ENCODE results near the gene BICD2. TPM values are rescaled to one million over a fixed set of nuclear protein-coding genes. Genes with fewer than 3 reads are reported as not detected.

BICD2 gene
- total and polyA plus RNA-seq, 2 of the 13 experiments (the other 11 are each of a cell fraction or from before 2014, with no cell fraction given) = 5.1 to 17.4 TPM

DNA sequence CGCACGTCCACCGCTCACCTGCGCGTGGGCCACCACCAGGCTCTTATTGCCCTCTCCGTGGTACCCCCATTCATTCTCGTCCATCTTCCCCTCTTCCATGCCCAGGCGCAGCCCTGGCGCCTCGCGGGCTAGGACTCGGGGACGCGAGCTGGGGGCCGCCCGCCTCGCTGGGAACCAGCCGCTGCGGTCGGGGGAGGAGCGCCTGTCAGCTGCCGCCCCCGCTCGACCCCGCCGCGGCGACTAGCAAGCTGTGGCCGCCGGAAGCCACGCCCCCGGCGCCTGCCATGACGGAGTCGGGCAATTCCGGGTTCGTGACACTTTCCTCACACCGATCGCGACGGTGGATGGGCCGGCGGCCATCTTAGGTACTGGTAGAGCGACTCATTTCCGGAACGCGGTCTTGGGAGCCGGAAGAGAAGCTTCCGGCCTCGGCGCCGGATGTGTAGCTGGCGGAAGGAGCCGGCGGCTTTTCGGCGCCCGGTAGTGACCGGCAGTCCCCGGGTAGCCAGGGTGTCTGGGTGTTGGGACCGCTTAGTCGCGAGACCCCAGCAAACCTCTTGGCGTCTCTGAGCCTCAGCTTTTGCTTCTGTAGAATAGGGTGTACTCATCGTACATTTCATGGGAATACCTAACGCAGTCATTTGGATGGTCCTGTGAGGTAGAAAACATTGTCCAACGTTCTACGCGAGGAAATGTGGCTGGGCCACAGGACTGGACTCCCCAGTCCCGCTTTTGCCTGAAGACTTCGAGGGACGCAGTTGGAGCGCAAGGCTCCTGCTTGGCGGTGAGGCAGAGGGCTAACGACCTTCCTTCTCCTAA lies 94.5 kb downstream of the BICD2 start, which contains the start of gene IPPK (continued):
- TF ChIP-seq, protein P1, sequence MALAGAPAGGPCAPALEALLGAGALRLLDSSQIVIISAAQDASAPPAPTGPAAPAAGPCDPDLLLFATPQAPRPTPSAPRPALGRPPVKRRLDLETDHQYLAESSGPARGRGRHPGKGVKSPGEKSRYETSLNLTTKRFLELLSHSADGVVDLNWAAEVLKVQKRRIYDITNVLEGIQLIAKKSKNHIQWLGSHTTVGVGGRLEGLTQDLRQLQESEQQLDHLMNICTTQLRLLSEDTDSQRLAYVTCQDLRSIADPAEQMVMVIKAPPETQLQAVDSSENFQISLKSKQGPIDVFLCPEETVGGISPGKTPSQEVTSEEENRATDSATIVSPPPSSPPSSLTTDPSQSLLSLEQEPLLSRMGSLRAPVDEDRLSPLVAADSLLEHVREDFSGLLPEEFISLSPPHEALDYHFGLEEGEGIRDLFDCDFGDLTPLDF (CRISPR knock-in tag; IDR thresholded peaks at IDR 0.05) = peak; percentile 73; the same call in 1 of the 2 replicates
- TF ChIP-seq SIN3B (IDR thresholded peaks at IDR 0.05; ENCODE audit: low read length) (peak; percentile 72; the same call in 1 of the 2 replicates), ZNF253 (CRISPR knock-in tag; IDR thresholded peaks at IDR 0.05; ENCODE audit: borderline replicate concordance) (no peak), ZHX2 (IDR thresholded peaks at IDR 0.05; ENCODE audit: low read depth) (peak; percentile 99), ZHX2 (CRISPR knock-in tag; IDR thresholded peaks at IDR 0.05; ENCODE audit: borderline replicate concordance) (no peak), RAD51 (IDR thresholded peaks at IDR 0.05; ENCODE audit: borderline replicate concordance) (no peak), ZNF776 (CRISPR knock-in tag; IDR thresholded peaks at IDR 0.05) (no peak; the same call in 1 of the 2 replicates), RFX5 (IDR thresholded peaks at IDR 0.05; ENCODE audit: low read depth, low read length) (peak; percentile 14; the same call in 1 of the 2 replicates), ZNF335 (CRISPR knock-in tag; IDR thresholded peaks at IDR 0.05) (peak; percentile 21; the same call in 1 of the 2 replicates), ZNF883 (CRISPR knock-in tag; IDR thresholded peaks at IDR 0.05; ENCODE audit: not compliant biosample characterization) (peak; percentile 72), NAIF1 (CRISPR knock-in tag; IDR thresholded peaks at IDR 0.05; ENCODE audit: borderline replicate concordance) (0 out of 2 replicates have a peak, but pooled peaks have one; percentile 79), ZNF768 (CRISPR knock-in tag; IDR thresholded peaks at IDR 0.05) (peak; percentile 86), ARHGAP35 (CRISPR knock-in tag; IDR thresholded peaks at IDR 0.05; ENCODE audit: borderline replicate concordance) (no peak), DPF2 (CRISPR knock-in tag; IDR thresholded peaks at IDR 0.05; ENCODE audit: borderline replicate concordance, low read depth) (no peak)
- TF ChIP-seq, protein P2, sequence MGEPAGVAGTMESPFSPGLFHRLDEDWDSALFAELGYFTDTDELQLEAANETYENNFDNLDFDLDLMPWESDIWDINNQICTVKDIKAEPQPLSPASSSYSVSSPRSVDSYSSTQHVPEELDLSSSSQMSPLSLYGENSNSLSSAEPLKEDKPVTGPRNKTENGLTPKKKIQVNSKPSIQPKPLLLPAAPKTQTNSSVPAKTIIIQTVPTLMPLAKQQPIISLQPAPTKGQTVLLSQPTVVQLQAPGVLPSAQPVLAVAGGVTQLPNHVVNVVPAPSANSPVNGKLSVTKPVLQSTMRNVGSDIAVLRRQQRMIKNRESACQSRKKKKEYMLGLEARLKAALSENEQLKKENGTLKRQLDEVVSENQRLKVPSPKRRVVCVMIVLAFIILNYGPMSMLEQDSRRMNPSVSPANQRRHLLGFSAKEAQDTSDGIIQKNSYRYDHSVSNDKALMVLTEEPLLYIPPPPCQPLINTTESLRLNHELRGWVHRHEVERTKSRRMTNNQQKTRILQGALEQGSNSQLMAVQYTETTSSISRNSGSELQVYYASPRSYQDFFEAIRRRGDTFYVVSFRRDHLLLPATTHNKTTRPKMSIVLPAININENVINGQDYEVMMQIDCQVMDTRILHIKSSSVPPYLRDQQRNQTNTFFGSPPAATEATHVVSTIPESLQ (CRISPR knock-in tag; conservative IDR thresholded peaks at IDR 0.05) = no peak
- TF ChIP-seq, protein P3, sequence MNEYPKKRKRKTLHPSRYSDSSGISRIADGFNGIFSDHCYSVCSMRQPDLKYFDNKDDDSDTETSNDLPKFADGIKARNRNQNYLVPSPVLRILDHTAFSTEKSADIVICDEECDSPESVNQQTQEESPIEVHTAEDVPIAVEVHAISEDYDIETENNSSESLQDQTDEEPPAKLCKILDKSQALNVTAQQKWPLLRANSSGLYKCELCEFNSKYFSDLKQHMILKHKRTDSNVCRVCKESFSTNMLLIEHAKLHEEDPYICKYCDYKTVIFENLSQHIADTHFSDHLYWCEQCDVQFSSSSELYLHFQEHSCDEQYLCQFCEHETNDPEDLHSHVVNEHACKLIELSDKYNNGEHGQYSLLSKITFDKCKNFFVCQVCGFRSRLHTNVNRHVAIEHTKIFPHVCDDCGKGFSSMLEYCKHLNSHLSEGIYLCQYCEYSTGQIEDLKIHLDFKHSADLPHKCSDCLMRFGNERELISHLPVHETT (CRISPR knock-in tag; conservative IDR thresholded peaks at IDR 0.05) = peak; percentile 77
- TF ChIP-seq, protein P4, sequence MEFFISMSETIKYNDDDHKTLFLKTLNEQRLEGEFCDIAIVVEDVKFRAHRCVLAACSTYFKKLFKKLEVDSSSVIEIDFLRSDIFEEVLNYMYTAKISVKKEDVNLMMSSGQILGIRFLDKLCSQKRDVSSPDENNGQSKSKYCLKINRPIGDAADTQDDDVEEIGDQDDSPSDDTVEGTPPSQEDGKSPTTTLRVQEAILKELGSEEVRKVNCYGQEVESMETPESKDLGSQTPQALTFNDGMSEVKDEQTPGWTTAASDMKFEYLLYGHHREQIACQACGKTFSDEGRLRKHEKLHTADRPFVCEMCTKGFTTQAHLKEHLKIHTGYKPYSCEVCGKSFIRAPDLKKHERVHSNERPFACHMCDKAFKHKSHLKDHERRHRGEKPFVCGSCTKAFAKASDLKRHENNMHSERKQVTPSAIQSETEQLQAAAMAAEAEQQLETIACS (CRISPR knock-in tag; IDR thresholded peaks at IDR 0.05) = peak; percentile 57

All from HepG2 (cell line).